ENCODE results near the gene PTGDR.

DNA sequence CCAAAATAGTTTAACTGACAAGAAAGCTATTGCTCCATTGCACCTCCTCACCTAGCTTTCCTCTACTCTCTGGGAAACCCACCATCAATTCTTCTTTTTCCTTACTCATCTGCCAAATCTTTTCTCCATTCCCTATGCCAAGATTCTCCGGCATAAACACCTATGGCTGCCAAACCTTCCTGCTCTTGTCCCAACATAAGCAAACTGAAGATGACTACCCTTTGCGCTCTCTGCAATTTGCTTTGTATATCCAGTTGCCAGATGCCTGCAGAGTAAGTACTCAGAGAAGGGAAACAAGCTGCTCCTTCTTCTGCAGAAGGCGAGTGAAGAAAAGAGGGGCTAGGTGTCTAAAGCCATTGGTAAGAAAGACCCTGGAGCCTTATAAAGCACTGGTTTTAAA, 58.1 kb downstream of the PTGDR start:
- TF ChIP-seq, protein P1, sequence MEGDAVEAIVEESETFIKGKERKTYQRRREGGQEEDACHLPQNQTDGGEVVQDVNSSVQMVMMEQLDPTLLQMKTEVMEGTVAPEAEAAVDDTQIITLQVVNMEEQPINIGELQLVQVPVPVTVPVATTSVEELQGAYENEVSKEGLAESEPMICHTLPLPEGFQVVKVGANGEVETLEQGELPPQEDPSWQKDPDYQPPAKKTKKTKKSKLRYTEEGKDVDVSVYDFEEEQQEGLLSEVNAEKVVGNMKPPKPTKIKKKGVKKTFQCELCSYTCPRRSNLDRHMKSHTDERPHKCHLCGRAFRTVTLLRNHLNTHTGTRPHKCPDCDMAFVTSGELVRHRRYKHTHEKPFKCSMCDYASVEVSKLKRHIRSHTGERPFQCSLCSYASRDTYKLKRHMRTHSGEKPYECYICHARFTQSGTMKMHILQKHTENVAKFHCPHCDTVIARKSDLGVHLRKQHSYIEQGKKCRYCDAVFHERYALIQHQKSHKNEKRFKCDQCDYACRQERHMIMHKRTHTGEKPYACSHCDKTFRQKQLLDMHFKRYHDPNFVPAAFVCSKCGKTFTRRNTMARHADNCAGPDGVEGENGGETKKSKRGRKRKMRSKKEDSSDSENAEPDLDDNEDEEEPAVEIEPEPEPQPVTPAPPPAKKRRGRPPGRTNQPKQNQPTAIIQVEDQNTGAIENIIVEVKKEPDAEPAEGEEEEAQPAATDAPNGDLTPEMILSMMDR (IDR thresholded peaks at IDR 0.05): no peak
- TF ChIP-seq CBX2 (IDR thresholded peaks at IDR 0.05; ENCODE audit: borderline replicate concordance, low read depth) (no peak), MAFK (IDR thresholded peaks at IDR 0.05; ENCODE audit: partially characterized antibody) (no peak), RFX5 (IDR thresholded peaks at IDR 0.05) (no peak), MYC (IDR thresholded peaks at IDR 0.05; ENCODE audit: borderline replicate concordance, low read length) (no peak)
- TF ChIP-seq, protein P2, sequence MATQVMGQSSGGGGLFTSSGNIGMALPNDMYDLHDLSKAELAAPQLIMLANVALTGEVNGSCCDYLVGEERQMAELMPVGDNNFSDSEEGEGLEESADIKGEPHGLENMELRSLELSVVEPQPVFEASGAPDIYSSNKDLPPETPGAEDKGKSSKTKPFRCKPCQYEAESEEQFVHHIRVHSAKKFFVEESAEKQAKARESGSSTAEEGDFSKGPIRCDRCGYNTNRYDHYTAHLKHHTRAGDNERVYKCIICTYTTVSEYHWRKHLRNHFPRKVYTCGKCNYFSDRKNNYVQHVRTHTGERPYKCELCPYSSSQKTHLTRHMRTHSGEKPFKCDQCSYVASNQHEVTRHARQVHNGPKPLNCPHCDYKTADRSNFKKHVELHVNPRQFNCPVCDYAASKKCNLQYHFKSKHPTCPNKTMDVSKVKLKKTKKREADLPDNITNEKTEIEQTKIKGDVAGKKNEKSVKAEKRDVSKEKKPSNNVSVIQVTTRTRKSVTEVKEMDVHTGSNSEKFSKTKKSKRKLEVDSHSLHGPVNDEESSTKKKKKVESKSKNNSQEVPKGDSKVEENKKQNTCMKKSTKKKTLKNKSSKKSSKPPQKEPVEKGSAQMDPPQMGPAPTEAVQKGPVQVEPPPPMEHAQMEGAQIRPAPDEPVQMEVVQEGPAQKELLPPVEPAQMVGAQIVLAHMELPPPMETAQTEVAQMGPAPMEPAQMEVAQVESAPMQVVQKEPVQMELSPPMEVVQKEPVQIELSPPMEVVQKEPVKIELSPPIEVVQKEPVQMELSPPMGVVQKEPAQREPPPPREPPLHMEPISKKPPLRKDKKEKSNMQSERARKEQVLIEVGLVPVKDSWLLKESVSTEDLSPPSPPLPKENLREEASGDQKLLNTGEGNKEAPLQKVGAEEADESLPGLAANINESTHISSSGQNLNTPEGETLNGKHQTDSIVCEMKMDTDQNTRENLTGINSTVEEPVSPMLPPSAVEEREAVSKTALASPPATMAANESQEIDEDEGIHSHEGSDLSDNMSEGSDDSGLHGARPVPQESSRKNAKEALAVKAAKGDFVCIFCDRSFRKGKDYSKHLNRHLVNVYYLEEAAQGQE (IDR thresholded peaks at IDR 0.05): no peak

Data from A549 (cell line).